Activated CD4-positive, alpha-beta T cell treated with anti-CD3 and anti-CD28 coated beads, Interleukin-2, amount 10 ng/mL, durations not matched to agents 24 days and 14 days (primary cell): ENCODE measurements around the gene OGFRL1. TPM values are rescaled to one million over a fixed set of nuclear protein-coding genes. Genes with fewer than 3 reads are reported as not detected.

ENCODE experiments used
- DNase-seq: peaks from one replicate; pipeline ENCODE4 v3.0.0; 2022
- H3K27ac Mint-ChIP-seq: one replicate; pipeline ENCODE4 v1.8.0; 2022; ENCODE audit warnings: mild to moderate bottlenecking, mixed read lengths
- H3K27me3 Mint-ChIP-seq: one replicate; pipeline ENCODE4 v1.8.0; 2022; ENCODE audit warnings: mixed read lengths
- H3K36me3 Mint-ChIP-seq: one replicate; pipeline ENCODE4 v1.8.0; 2022; ENCODE audit warnings: low read depth, mild to moderate bottlenecking, mixed read lengths
- H3K4me1 Mint-ChIP-seq: one replicate; pipeline ENCODE4 v1.8.0; 2021; ENCODE audit warnings: mixed read lengths
- H3K4me3 Mint-ChIP-seq: one replicate; pipeline ENCODE4 v1.8.0; 2022; ENCODE audit warnings: mild to moderate bottlenecking, moderate library complexity, mixed read lengths
- H3K9me3 Mint-ChIP-seq: one replicate; pipeline ENCODE4 v1.8.0; 2021; ENCODE audit warnings: mixed read lengths
- intact Hi-C: fragments of 100-400 bp; cut with micrococcal nuclease; formaldehyde crosslinking; loops from one replicate; pipeline ENCODE4 v1.15.1; 2023
- total RNA-seq: library from RNA; stranded (reverse); gene quantifications from 2 replicates; pipeline ENCODE4 v1.2.3, GENCODE V29; 2022

Gene OGFRL1
- total RNA-seq, 1 donor from 2014 or later: 3.9 TPM

DNA sequence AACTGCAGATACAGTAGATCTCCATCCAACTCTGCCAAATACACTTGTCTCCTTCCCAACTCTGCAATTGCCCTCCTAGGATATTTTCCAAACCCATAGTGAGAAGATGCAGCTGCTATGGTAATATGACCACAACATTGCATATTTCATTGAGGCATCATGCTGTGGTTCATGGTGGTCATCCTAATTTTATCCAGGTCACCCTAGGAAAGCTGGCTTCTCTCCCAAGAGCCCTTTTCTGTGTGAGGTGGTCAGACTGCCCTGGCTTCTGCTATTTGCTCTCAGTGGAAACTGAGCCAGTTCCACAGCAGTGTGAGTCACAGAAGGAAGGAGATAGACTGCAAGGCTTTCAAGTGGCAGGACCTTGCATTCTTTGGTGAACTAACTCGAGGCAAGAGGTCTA is 5.5 kb downstream of the OGFRL1 start:
- H3K9me3 Mint-ChIP-seq: no peaks in the 10 kb centered on the region
- no peak overlapping the region for H3K27ac Mint-ChIP-seq
- peaks cover 9% of the 10 kb centered on the region for H3K36me3 Mint-ChIP-seq
- intact Hi-C loops: no loop called here
- no peak overlapping the region for H3K4me3 Mint-ChIP-seq
- peaks cover 20% of the 10 kb centered on the region for H3K4me1 Mint-ChIP-seq
- H3K27me3 Mint-ChIP-seq: peaks cover 14% of the 10 kb centered on the region
- no peak for DNase-seq

DNA sequence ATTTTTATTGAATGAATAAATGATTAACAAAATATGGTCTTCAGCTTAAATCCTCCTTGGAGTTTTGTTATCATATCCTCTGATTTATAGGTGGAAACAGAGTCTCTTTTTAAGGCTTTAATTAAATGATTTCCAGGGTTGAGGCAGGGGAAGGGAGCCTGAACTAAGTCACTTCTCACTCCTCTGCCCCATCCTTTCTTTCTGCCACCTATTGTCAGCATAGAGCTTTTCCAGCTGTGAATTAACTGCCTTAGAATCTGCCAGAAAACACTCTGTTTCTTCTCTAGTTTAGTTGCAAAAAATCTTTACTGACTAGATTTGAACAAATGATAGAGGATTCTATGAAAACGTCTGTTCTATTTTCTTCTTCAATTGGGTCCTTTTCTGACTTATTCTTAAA is 9.8 kb downstream of the OGFRL1 start:
- no peak overlapping the region for H3K27ac Mint-ChIP-seq
- DNase-seq: no peak
- H3K9me3 Mint-ChIP-seq: no peaks in the 10 kb centered on the region
- no peaks in the 10 kb centered on the region for H3K4me1 Mint-ChIP-seq
- H3K27me3 Mint-ChIP-seq: no peaks in the 10 kb centered on the region
- no peak overlapping the region for H3K4me3 Mint-ChIP-seq
- intact Hi-C loops: loop anchor here (1.0 kb wide), 1 partner anchor 8 kb away; no protein-coding TSS in a partner anchor
- peaks cover 10% of the 10 kb centered on the region for H3K36me3 Mint-ChIP-seq

DNA sequence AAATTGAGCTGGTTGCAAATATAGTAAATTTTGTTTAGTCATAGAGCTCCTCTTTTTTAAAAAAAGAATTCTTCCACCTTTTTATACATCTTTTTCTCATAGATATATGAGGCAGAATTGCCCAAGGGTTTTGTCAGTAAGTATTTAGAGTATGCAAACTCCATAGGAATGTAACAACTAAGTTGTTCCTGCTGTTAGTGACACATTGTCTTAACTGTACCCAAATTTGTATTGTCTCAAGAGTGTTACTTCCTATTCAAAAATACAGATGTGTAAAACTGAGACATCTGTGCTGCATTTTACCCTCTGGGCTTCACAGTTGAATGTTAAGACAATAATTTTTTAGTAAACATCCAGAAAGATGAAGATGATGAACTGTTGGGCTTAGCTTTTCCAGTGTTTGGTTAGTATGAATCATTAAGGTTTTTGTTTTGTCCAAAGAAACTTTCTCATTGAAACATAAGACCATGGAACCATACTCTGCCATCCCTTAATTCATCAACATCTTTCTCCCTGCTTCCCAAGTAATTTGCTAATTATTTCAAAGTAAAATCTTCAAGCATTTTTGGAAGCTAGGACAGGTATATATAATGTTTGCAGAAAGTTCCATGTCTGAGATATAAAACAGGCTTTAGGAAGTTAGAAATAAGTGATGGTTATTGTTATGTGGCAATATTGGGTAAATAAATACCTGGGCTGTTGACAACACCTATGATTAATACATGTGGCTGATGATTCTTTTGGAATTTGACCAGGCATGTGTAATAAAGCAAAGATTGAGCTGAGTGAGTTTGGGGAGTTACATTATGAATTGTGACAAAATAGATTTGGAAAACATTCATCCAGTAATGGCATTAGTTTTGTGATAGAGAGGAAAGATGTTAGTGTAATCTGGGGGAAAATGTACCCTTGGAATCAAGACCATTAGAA is 11.2 kb downstream of the OGFRL1 start:
- intact Hi-C loops: no loop called here
- DNase-seq: no peak
- Mint-ChIP-seq H3K27ac (no peak overlapping the region), H3K27me3 (no peaks in the 10 kb centered on the region), H3K4me1 (no peaks in the 10 kb centered on the region), H3K36me3 (peaks cover 6% of the 10 kb centered on the region), H3K9me3 (no peaks in the 10 kb centered on the region), H3K4me3 (no peak overlapping the region)

DNA sequence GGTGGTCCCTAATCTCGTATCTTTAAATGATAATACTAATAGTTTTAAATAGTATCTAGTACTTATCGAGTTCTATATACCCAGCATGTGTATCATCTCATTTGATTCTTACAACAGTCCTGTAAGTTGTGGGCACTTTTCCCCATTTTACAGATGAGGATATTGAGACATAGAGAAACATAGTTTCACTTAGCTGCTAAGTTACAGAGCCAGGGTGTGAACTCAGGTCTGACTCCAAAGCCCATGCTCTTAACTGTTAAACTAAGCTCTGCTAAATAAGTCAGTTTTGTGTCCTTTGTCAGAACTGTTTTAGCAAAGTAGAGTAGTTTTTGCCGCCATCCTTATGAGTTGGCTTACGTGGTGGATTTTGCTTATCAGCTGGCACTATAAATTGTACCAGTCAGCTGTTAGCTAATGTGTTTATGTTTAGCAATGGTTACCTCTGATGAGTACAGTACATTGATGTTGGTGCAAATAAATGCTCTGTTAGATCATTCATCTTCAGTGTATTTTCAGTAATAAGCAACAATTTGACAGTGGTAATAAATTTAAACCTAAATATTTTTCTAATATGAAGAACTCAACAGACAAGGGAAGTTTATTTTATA is 12.1 kb downstream of the OGFRL1 start:
- no peak overlapping the region for H3K4me3 Mint-ChIP-seq
- intact Hi-C loops: no loop called here
- no peaks in the 10 kb centered on the region for H3K9me3 Mint-ChIP-seq
- H3K27me3 Mint-ChIP-seq: no peaks in the 10 kb centered on the region
- no peak for DNase-seq
- H3K36me3 Mint-ChIP-seq: peaks cover 5% of the 10 kb centered on the region
- no peak overlapping the region for H3K27ac Mint-ChIP-seq
- H3K4me1 Mint-ChIP-seq: no peaks in the 10 kb centered on the region

DNA sequence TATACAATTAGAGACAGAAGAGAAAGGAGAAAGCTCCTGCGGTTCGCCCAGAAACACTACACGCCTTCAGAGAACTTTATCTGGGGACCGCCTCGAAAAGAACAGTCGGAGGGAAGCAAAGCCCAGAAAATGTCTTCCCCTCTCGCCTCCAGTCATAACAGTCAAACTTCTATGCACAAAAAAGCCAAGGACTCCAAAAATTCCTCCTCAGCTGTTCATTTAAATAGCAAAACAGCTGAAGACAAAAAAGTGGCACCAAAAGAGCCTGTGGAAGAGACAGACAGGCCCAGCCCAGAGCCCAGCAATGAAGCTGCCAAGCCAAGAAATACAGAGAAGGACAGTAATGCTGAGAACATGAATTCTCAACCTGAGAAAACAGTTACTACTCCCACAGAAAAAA is 12.9 kb downstream of the OGFRL1 start:
- no peaks in the 10 kb centered on the region for H3K4me1 Mint-ChIP-seq
- no peak overlapping the region for H3K27ac Mint-ChIP-seq
- no peak for DNase-seq
- peaks cover 4% of the 10 kb centered on the region for H3K36me3 Mint-ChIP-seq
- no peaks in the 10 kb centered on the region for H3K9me3 Mint-ChIP-seq
- H3K27me3 Mint-ChIP-seq: no peaks in the 10 kb centered on the region
- no peak overlapping the region for H3K4me3 Mint-ChIP-seq
- intact Hi-C loops: no loop called here

DNA sequence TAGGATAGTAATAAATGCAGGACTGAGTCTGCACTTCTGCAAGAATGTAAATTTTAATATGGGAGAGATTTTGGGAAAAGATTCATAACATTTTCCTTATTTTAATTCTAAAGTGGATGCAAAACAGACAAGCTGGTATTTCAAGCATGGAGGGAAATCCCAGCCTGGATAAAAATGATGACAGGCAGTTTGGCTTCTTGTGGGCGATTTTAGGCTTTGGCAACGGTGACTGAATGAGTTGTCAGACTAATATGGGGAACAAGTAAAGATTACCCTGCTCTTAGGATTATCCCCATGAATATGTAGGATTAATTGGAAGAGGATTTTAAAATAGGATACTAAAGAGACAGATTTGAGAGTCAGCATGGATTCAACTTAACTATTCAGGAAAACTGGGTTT is 21.0 kb downstream of the OGFRL1 start:
- DNase-seq: no peak
- no peak overlapping the region for H3K4me3 Mint-ChIP-seq
- H3K4me1 Mint-ChIP-seq: no peaks in the 10 kb centered on the region
- H3K9me3 Mint-ChIP-seq: no peaks in the 10 kb centered on the region
- no peak overlapping the region for H3K27ac Mint-ChIP-seq
- intact Hi-C loops: no loop called here
- peaks cover 7% of the 10 kb centered on the region for H3K27me3 Mint-ChIP-seq
- H3K36me3 Mint-ChIP-seq: no peaks in the 10 kb centered on the region

DNA sequence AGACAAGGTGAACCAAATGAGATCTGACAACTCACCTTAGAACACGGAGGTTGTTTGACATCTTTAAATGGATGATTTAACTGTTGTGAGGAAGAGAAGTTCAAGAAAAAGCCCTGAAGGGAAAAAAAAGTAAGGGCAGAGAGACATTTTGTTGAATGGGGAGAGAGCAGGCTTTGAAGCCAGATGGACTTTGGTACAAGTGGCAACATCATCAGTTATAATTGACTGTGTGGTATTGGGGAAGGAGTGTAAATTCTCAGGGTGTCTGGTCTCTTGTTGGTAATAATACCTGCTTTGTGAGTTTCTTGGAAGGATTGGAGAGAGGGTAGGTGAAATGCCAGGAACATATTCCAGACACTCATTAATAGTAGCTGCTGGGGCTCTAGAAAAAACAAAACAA is 21.6 kb downstream of the OGFRL1 start:
- peaks cover 7% of the 10 kb centered on the region for H3K27me3 Mint-ChIP-seq
- no peak for DNase-seq
- H3K27ac Mint-ChIP-seq: no peak overlapping the region
- H3K4me1 Mint-ChIP-seq: no peaks in the 10 kb centered on the region
- no peaks in the 10 kb centered on the region for H3K9me3 Mint-ChIP-seq
- H3K36me3 Mint-ChIP-seq: no peaks in the 10 kb centered on the region
- H3K4me3 Mint-ChIP-seq: no peak overlapping the region
- intact Hi-C loops: no loop called here

DNA sequence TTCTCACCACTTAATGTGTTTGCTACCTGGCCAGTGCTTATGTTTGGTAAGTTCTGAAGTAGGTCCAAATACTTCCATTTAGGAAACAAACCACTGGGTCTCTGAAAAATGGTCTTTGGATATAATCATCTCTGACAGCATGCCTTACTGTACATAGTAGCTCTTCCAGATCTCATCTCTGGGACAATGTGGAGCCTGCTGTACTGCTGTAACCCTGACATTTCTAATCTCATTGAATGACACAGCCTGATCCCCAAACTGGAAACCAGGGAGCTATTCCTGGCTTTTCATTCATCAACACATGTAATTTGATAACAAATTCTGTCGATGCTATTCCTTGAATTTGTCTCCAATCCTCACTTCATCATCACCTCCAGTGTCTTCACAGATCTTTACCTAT is 23.5 kb downstream of the OGFRL1 start:
- Mint-ChIP-seq H3K4me3 (no peak overlapping the region), H3K36me3 (no peaks in the 10 kb centered on the region), H3K27me3 (peaks cover 7% of the 10 kb centered on the region), H3K27ac (no peak overlapping the region), H3K4me1 (no peaks in the 10 kb centered on the region), H3K9me3 (no peaks in the 10 kb centered on the region)
- intact Hi-C loops: no loop called here
- no peak for DNase-seq

DNA sequence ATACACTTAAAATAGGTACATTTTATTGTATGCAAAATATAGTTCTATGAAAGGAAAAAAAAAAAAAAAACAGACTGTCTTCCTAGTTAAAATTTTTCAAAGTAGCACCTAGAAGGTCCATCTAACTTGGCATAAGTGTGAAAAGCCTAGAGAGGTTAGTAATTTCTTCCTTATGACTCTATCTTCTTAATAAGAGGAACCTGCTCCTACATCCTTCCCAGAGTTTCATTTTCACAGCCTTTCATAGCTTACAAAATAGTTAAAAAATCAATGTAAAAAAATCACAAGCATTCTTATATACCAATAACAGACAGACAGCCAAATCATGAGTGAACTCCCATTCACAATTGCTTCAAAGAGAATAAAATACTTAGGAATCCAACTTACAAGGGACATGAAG is 28.8 kb downstream of the OGFRL1 start:
- no peaks in the 10 kb centered on the region for H3K9me3 Mint-ChIP-seq
- no peak overlapping the region for H3K27ac Mint-ChIP-seq
- H3K4me3 Mint-ChIP-seq: no peak overlapping the region
- H3K27me3 Mint-ChIP-seq: peaks cover 3% of the 10 kb centered on the region
- no peaks in the 10 kb centered on the region for H3K36me3 Mint-ChIP-seq
- DNase-seq: no peak
- no peaks in the 10 kb centered on the region for H3K4me1 Mint-ChIP-seq
- intact Hi-C loops: no loop called here

DNA sequence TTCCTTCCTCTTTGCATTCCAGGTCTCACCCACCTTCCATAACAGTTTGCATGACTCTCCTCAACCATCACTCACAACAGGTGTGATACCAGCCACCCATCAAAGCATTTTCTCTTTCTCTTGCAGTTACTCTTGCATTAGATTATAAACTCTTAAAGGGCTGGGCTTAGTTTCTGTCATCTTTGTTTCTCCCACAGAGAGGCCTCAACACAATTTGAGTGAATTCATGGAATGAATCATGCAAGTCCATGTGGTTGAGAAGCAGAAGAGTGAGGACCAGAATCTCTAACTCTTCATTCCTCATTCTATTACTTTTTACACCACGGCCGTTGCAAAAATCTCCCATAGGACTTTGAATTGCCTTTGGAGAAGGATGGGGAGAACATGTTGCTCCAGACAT is 31.4 kb downstream of the OGFRL1 start:
- peaks cover 2% of the 10 kb centered on the region for H3K27me3 Mint-ChIP-seq
- no peaks in the 10 kb centered on the region for H3K36me3 Mint-ChIP-seq
- H3K27ac Mint-ChIP-seq: no peak overlapping the region
- no peaks in the 10 kb centered on the region for H3K9me3 Mint-ChIP-seq
- no peak overlapping the region for H3K4me3 Mint-ChIP-seq
- H3K4me1 Mint-ChIP-seq: no peaks in the 10 kb centered on the region
- no peak for DNase-seq
- intact Hi-C loops: no loop called here

DNA sequence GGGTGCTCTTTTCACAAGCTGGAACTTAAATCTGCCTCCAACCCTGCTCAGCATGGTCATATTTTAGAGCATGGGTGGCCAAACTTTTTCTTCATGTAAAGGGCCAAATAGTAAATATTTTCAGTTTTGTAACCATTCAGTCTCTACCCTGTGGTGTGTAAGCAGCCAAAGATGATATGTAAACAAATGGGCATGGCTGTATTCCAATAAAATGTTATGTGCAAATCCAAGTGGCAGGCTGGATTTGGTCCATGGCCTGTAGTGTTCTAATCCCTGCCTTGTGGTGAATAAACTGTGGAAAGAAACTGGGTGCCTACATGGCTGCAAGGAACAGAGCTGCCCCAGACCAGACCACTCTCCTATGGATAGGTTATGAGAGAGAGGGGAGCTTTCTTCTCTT is 32.7 kb downstream of the OGFRL1 start:
- Mint-ChIP-seq H3K27me3 (peaks cover 4% of the 10 kb centered on the region), H3K9me3 (no peaks in the 10 kb centered on the region), H3K4me3 (no peak overlapping the region), H3K36me3 (no peaks in the 10 kb centered on the region), H3K27ac (no peak overlapping the region), H3K4me1 (no peaks in the 10 kb centered on the region)
- intact Hi-C loops: no loop called here
- no peak for DNase-seq

DNA sequence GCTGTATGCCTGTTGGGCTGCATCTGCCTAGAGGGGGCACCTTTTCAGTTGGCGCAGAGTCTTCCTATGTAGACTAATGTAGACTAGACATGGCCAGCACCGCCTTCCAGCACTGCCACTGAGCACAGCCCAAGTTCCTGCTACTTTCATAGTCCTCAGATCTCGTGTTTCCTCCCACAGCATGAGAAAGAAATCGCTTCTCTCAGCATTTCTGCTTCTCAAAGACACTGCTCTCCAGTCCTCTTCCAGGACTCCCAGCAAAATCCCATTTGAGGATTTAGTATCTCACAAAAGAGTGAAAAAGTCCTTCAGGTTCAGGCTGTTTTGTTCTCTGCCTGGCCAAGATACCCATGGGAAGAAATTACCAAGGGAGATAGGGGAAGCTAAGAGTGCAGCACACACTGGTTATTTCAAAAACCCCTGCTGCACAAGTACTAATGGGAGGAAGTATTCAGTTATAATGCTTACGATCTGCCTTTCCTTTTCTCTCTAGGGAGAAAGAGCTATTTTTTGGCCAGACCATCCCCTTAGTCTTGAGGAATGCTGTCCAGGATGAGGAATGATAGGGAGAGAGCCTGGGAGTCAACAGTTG is 35.7 kb downstream of the OGFRL1 start:
- intact Hi-C loops: no loop called here
- Mint-ChIP-seq H3K9me3 (no peaks in the 10 kb centered on the region), H3K4me1 (no peaks in the 10 kb centered on the region), H3K4me3 (no peak overlapping the region), H3K27ac (no peak overlapping the region), H3K36me3 (no peaks in the 10 kb centered on the region), H3K27me3 (peaks cover 4% of the 10 kb centered on the region)
- no peak for DNase-seq

DNA sequence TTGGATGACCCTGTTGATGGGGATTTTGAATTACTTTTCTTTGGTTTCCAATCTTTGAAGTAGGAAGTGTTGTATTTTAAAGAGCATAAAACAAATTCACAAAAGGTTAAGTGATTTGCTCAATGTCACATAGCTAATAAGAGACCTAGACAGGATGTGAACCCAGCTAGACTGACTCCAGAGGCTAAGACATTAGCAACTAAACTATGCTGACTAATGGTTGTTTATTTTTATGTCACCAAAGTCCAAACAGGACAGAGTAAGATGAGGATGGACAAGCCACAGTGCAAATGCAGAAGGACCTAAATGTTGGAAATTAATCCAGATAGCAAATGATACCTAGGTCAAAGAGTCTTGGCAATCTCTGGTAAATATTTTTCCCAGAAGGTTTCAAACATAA is 38.0 kb downstream of the OGFRL1 start:
- H3K4me1 Mint-ChIP-seq: no peaks in the 10 kb centered on the region
- peaks cover 4% of the 10 kb centered on the region for H3K27me3 Mint-ChIP-seq

DNA sequence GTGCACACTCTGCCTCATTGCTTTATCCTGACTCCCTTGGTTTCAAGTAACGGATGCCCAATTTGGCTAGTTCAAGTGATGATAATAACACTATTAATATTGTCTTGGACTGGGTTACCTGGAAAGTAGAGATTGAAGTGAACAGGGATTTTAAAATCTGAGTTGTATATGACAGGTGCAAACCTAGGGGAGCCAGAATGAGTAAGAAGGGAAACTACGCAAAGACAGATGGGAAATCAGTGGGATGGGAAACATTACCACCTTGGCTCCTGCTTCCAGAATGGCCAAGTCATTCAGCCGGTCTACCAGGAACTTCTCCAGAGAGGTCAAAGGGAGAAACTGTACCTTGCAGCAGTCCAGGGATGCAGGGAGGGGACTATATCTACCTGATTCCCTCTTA is 41.9 kb downstream of the OGFRL1 start:
- Mint-ChIP-seq H3K4me1 (peaks cover 3% of the 10 kb centered on the region), H3K36me3 (no peaks in the 10 kb centered on the region), H3K9me3 (no peaks in the 10 kb centered on the region), H3K27ac (no peak overlapping the region), H3K4me3 (no peak overlapping the region), H3K27me3 (peaks cover under 1% of the 10 kb centered on the region)
- intact Hi-C loops: no loop called here
- no peak for DNase-seq

More for the DNA sequence above, 38.0 kb downstream of the OGFRL1 start:
- intact Hi-C loops: no loop called here
- Mint-ChIP-seq H3K4me3 (no peak overlapping the region), H3K9me3 (no peaks in the 10 kb centered on the region), H3K36me3 (no peaks in the 10 kb centered on the region), H3K27ac (no peak overlapping the region)
- no peak for DNase-seq
